ENCODE data around the gene IMPA2.

Gene IMPA2

GRCh38 chr18:12012697-12013096 is 31.4 kb downstream of the IMPA2 start:
- FAIRE-seq (no peak), DNase-seq (ENCODE audit: insufficient read length, low spot score) (no peak)
- TF ChIP-seq POLR2A (IDR thresholded peaks at IDR 0.05; ENCODE audit: low read depth, low read length): no peak

DNA sequence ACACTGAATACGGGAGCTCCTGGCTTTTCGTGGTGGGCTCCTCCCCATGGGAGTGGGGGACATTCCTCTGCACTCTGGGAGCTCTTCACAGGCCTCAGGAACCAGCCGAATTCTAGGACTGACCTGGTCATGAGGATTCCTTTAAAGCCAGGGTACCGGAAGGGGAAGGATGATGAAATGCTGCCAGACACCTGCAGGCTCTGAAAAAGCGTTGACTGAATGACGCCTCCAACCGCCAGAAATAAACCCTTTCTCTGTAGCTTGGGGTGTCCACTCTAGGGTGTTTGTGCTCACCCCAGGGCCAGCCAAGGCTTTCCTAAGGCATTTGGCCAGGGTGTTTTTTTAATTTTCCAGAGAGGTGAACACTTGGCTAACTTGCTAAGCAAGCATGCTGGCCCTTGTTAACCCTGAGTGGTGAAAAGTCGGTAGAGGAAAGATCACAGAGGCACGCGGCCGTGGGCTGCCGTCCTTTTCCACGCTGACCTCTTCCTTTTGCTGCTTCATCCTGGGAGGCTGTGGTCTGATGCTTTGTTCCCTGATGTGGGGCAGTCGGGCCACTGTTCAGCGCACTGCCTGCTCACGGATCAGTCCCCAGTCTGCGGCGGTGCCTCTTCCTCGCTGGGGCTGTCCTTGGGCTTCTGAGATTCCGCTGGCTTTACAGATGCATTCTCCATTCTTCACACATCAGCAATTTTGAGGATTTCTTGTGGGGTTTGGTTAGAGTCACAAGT is 32.0 kb downstream of the IMPA2 start:
- no peak for FAIRE-seq
- no peak for TF ChIP-seq POLR2A (IDR thresholded peaks at IDR 0.05; ENCODE audit: low read depth, low read length)
- DNase-seq (ENCODE audit: insufficient read length, low spot score): no peak

GRCh38 chr18:12014086-12014485 is 32.8 kb downstream of the IMPA2 start:
- FAIRE-seq: no peak
- DNase-seq (ENCODE audit: insufficient read length, low spot score): no peak
- TF ChIP-seq POLR2A (IDR thresholded peaks at IDR 0.05; ENCODE audit: low read depth, low read length): no peak

GRCh38 chr18:12014521-12015415 is 33.5 kb downstream of the IMPA2 start:
- FAIRE-seq (no peak), DNase-seq (ENCODE audit: insufficient read length, low spot score) (no peak)
- TF ChIP-seq POLR2A (IDR thresholded peaks at IDR 0.05; ENCODE audit: low read depth, low read length): no peak

- no peak for FAIRE-seq
- no peak for TF ChIP-seq POLR2A (IDR thresholded peaks at IDR 0.05; ENCODE audit: low read depth, low read length)
- no peak for DNase-seq (ENCODE audit: insufficient read length, low spot score)
Measured at GRCh38 chr18:12015416-12016062, 34.2 kb downstream of the IMPA2 start.

- TF ChIP-seq POLR2A (IDR thresholded peaks at IDR 0.05; ENCODE audit: low read depth, low read length): no peak
- no peak for FAIRE-seq
Measured at GRCh38 chr18:12017081-12017480, 35.8 kb downstream of the IMPA2 start.

DNA sequence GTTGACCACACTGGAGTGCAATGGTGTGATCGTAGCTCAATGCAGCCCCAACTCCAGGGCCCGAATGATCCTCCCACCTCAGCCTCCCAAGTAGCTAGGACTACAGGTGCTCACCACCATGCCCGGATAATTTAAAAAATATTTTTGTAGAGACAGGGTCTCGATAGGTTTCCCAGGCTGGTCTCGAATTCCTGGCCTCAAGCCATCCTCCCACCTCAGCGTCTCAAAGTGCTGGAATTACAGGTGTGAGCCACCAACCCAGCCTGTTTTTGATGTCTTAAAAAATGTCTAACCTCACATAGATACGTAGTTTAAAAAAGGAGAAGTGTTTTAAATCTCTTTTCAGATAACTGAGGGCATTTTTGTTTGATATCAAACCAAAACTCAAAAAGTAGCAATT is 37.6 kb downstream of the IMPA2 start:
- FAIRE-seq: no peak
- DNase-seq (ENCODE audit: insufficient read length, low spot score): no peak

More at GRCh38 chr18:12017081-12017480, 35.8 kb downstream of the IMPA2 start:
- no peak for DNase-seq (ENCODE audit: insufficient read length, low spot score)

DNA sequence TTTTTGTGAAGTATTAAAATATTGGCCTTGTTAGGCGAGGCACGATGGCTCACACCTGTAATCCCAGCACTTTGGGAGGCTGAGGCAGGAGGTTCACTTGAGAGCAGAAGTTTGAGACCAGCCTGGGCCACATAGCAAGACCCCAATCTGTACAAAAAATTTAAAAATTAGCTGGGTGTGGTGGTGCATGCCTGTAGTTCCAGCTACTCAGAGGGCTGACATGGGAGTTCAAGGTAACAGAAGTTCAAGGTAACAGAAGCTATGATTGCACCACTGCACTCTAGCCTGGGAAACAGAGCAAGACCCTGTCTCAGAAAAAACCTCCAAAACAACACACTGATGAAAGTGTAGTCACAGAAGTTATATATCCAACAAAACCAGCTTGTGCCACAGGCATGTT is 39.8 kb downstream of the IMPA2 start:
- no peak for DNase-seq (ENCODE audit: insufficient read length, low spot score)

More for the DNA sequence above, 37.6 kb downstream of the IMPA2 start:
- TF ChIP-seq POLR2A (IDR thresholded peaks at IDR 0.05; ENCODE audit: low read depth, low read length): no peak

DNA sequence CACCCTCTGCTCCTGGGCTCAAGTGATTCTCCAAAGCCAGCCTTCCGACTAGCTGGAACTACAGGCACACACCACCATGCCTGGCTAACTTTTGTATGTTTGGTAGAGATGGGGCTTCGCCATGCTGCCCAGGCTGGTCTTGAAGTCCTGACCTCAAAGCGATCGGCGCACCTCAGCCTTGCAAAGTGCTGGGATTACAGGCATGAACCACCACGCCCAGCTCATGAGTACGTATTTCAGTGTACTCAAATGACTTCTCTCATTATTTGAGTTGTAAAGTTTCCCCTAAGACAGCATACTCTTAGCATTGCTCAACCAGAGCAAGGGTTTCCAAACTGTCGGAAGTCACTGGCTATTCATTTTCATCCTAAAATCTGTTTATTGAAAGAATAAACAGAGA is 40.3 kb downstream of the IMPA2 start:
- FAIRE-seq: no peak
- no peak for DNase-seq (ENCODE audit: insufficient read length, low spot score)
- no peak for TF ChIP-seq POLR2A (IDR thresholded peaks at IDR 0.05; ENCODE audit: low read depth, low read length)

More for the DNA sequence above, 39.8 kb downstream of the IMPA2 start:
- no peak for TF ChIP-seq POLR2A (IDR thresholded peaks at IDR 0.05; ENCODE audit: low read depth, low read length)
- no peak for FAIRE-seq

- DNase-seq (ENCODE audit: insufficient read length, low spot score): no peak
- TF ChIP-seq POLR2A (IDR thresholded peaks at IDR 0.05; ENCODE audit: low read depth, low read length): no peak
- FAIRE-seq: no peak
Measured at GRCh38 chr18:12023375-12023774, 42.1 kb downstream of the IMPA2 start.

DNA sequence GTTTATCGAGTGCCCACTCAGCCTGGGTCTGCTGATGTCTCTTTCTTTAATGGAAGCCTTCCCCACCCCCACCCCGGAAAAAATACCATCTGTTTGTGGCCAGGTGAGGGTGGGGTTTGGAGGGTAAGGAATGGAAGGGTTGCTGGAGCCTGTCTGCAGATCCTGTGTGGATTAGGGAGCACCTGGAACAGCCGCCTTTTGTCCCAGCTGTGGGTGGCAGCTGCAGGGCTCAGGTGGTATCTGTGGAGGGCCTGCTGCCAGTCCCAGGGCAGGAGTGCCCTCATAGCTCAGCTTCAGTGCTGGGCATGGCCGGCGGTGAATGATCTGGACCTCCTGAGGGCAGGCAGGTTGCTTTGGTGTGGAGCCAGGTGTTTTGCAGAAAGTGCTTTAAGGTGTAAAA is 45.3 kb downstream of the IMPA2 start:
- TF ChIP-seq POLR2A (IDR thresholded peaks at IDR 0.05; ENCODE audit: low read depth, low read length): no peak
- FAIRE-seq: no peak

DNA sequence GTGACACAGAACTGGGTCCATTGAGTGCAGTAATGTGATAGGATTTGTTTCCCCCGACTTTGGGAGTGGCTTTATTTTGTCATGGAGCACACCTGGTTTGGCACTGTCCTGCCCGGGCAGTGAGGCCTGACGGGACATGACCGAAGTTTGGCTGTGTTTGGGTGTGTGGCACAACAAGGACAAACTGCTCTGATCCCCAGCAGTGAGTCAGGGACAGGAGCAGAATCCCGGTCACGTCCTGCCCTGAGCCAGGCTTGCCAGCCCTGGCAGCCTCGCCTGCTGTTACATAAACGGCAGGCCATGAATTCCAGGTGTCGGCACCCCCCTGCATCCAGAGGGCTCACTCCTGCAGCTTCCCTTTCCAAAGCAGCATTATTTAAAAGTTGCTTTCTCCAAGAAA is 45.7 kb downstream of the IMPA2 start:
- TF ChIP-seq POLR2A (IDR thresholded peaks at IDR 0.05; ENCODE audit: low read depth, low read length): no peak
- DNase-seq (ENCODE audit: insufficient read length, low spot score) (no peak), FAIRE-seq (no peak)

More for the DNA sequence above, 45.3 kb downstream of the IMPA2 start:
- DNase-seq (ENCODE audit: insufficient read length, low spot score): no peak

GRCh38 chr18:12027480-12027879 is 46.2 kb downstream of the IMPA2 start:
- no peak for DNase-seq (ENCODE audit: insufficient read length, low spot score)
- no peak for FAIRE-seq
- TF ChIP-seq POLR2A (IDR thresholded peaks at IDR 0.05; ENCODE audit: low read depth, low read length): no peak

DNA sequence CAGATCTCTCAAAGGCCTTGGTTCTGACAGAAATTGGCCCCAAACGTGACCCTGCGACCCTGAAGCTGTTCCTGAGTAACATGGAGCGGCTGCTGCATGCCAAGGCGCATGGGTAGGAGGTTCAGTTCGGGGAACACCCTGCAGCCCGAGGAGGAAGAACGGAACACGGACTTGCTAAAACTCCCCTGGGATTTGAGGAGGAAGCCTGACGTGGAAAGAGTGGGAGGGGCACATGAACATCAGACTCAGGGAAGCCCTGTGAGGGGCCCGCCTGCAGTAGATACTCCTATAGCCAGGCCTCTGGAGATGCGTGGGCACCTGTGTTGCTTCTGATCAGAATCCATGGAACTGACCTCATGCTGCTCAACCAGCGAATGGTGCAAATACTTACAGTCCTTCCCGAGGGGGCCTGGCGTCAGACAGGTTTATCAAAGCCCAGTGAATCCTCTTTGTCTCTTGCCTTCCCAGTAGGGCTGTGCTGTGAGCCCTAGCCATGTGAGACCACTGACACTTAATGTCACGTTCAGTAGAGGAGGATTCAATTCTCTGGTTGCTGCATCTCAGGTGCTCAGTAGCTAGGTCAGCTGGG is 46.8 kb downstream of the IMPA2 start:
- FAIRE-seq (no peak), DNase-seq (ENCODE audit: insufficient read length, low spot score) (no peak)
- TF ChIP-seq POLR2A (IDR thresholded peaks at IDR 0.05; ENCODE audit: low read depth, low read length): no peak

Data from H54 (cell line).